ENCODE data around the gene ZBP1. TPM values are rescaled to one million over a fixed set of nuclear protein-coding genes. Genes with fewer than 3 reads are reported as not detected.

Gene ZBP1
- total RNA-seq, 1 donor from 2014 or later: 17.8 TPM

- H3K4me3 Mint-ChIP-seq: peak overlapping the region; percentile 84
- no peaks in the 10 kb centered on the region for H3K27me3 Mint-ChIP-seq
- TF ChIP-seq CTCF (IDR thresholded peaks at IDR 0.05): no peak
- ChIA-PET CTCF (interaction anchor here (0.7 to 4.2 kb wide), 4 partner anchors 9 to 89 kb away, joined by 3 to 29 read pairs (median 16); partner anchors contain the start of gene PMEPA1), POLR2A (interaction anchor here (1.0 to 4.9 kb wide), 14 partner anchors 8 to 768 kb away, joined by 3 to 188 read pairs (median 22); partner anchors contain the start of genes PMEPA1, RBM38 and VAPB)
- peaks cover 65% of the 10 kb centered on the region for H3K4me1 Mint-ChIP-seq
- peak overlapping the region; percentile 94 for H3K27ac Mint-ChIP-seq
- ATAC-seq (ENCODE audit: low read depth): peak; percentile 5
- peaks cover 5% of the 10 kb centered on the region for H3K9me3 Mint-ChIP-seq
- intact Hi-C loops (cut with micrococcal nuclease): loop anchor here (1.0 to 10.0 kb wide), 4 partner anchors 7 to 1504 kb away; partner anchors contain the start of gene PMEPA1
- H3K36me3 Mint-ChIP-seq (ENCODE audit: low read depth): peaks cover 28% of the 10 kb centered on the region
- no peak for DNase-seq
These were observed 773 bp upstream of the ZBP1 start for GRCh38 chr20:57620999-57621398.

- H3K4me3 Mint-ChIP-seq: peak overlapping the region; percentile 84
- DNase-seq (peak; percentile 60), ATAC-seq (ENCODE audit: low read depth) (peak; percentile 70)
- H3K4me1 Mint-ChIP-seq: peaks cover 63% of the 10 kb centered on the region
- ChIA-PET CTCF (interaction anchor here (1.0 to 4.2 kb wide), 9 partner anchors 9 to 560 kb away, joined by 3 to 29 read pairs (median 5); partner anchors contain the start of gene PMEPA1), POLR2A (interaction anchor here (0.7 to 4.9 kb wide), 28 partner anchors 9 to 1389 kb away, joined by 3 to 188 read pairs (median 7); partner anchors contain the start of genes AURKA, CSTF1, PMEPA1 and RBM38)
- H3K9me3 Mint-ChIP-seq: no peaks in the 10 kb centered on the region
- intact Hi-C loops (cut with micrococcal nuclease): loop anchor here (1.0 to 10.0 kb wide), 11 partner anchors 22 to 1386 kb away; partner anchors contain the start of genes CTSZ, RBM38 and RTF2
- TF ChIP-seq CTCF (IDR thresholded peaks at IDR 0.05): no peak
- H3K27ac Mint-ChIP-seq: peak overlapping the region; percentile 94
- no peaks in the 10 kb centered on the region for H3K27me3 Mint-ChIP-seq
- H3K36me3 Mint-ChIP-seq (ENCODE audit: low read depth): peaks cover 32% of the 10 kb centered on the region
These were observed 985 bp downstream of the ZBP1 start for GRCh38 chr20:57619051-57619831.

GRCh38 chr20:57618764-57619050 is 1.5 kb downstream of the ZBP1 start:
- Mint-ChIP-seq H3K36me3 (ENCODE audit: low read depth) (peaks cover 31% of the 10 kb centered on the region), H3K27me3 (no peaks in the 10 kb centered on the region), H3K9me3 (no peaks in the 10 kb centered on the region), H3K27ac (peak overlapping the region; percentile 94), H3K4me3 (peak overlapping the region; percentile 84), H3K4me1 (peaks cover 63% of the 10 kb centered on the region)
- ATAC-seq (ENCODE audit: low read depth) (no peak), DNase-seq (no peak)
- TF ChIP-seq CTCF (IDR thresholded peaks at IDR 0.05): no peak
- intact Hi-C loops (cut with micrococcal nuclease): loop anchor here (1.0 to 10.0 kb wide), 11 partner anchors 21 to 1386 kb away; partner anchors contain the start of genes CTSZ, RBM38 and RTF2
- CTCF ChIA-PET: interaction anchor here (1.0 to 4.2 kb wide), 6 partner anchors 9 to 561 kb away, joined by 3 to 29 read pairs (median 8); no protein-coding TSS in a partner anchor
- POLR2A ChIA-PET: interaction anchor here (0.8 to 4.9 kb wide), 23 partner anchors 9 to 1226 kb away, joined by 3 to 188 read pairs (median 9); partner anchors contain the start of genes AURKA, CSTF1, PMEPA1 and RBM38

GRCh38 chr20:57618091-57618763 is 2.0 kb downstream of the ZBP1 start:
- no peak for TF ChIP-seq CTCF (IDR thresholded peaks at IDR 0.05)
- Mint-ChIP-seq H3K27ac (peak overlapping the region; percentile 94), H3K27me3 (no peaks in the 10 kb centered on the region), H3K9me3 (no peaks in the 10 kb centered on the region), H3K36me3 (ENCODE audit: low read depth) (peaks cover 34% of the 10 kb centered on the region), H3K4me1 (peaks cover 63% of the 10 kb centered on the region), H3K4me3 (peak overlapping the region; percentile 84)
- intact Hi-C loops (cut with micrococcal nuclease): loop anchor here (2.0 to 10.0 kb wide), 4 partner anchors 137 to 1387 kb away; partner anchors contain the start of genes CTSZ and RTF2
- CTCF ChIA-PET: interaction anchor here (1.1 to 4.2 kb wide), 4 partner anchors 10 to 36 kb away, joined by 5 to 23 read pairs (median 8); no protein-coding TSS in a partner anchor
- DNase-seq (no peak), ATAC-seq (ENCODE audit: low read depth) (no peak)
- POLR2A ChIA-PET: interaction anchor here (0.7 to 4.9 kb wide), 18 partner anchors 8 to 1034 kb away, joined by 3 to 188 read pairs (median 16); partner anchors contain the start of genes PMEPA1, RBM38, STX16 and VAPB

All from activated B cell treated with CpG ODN at 0.5 μM for 24 hours (primary cell).